HUES6 (cell line): ENCODE data around the gene C1orf210.

ENCODE experiments used
- H3K27ac ChIP-seq: 2 replicates; pipeline ENCODE4 v1.7.0; 2013; ENCODE audit warnings: low read depth, mild to moderate bottlenecking, low read length, inconsistent platforms
- H3K27me3 ChIP-seq: 2 replicates; pipeline ENCODE4 v1.6.1; 2013; ENCODE audit warnings: low read length; ENCODE audit not compliant: control insufficient read depth, insufficient read depth
- H3K36me3 ChIP-seq: 2 replicates; pipeline ENCODE4 v1.6.1; 2013; ENCODE audit warnings: low read length; ENCODE audit not compliant: control insufficient read depth, insufficient read depth
- H3K4me1 ChIP-seq: 2 replicates; pipeline ENCODE4 v1.6.1; 2013; ENCODE audit warnings: low read length; ENCODE audit not compliant: control insufficient read depth, insufficient read depth
- H3K4me3 ChIP-seq: 2 replicates; pipeline ENCODE4 v1.5.1; 2013; ENCODE audit warnings: low read depth, low read length
- H3K9ac ChIP-seq: one replicate; pipeline ENCODE4 v1.6.1; 2013; ENCODE audit warnings: mild to moderate bottlenecking, low read length
- H3K9me3 ChIP-seq: 2 replicates; pipeline ENCODE4 v1.6.1; 2013; ENCODE audit warnings: low read depth, low read length; ENCODE audit not compliant: control insufficient read depth, insufficient read depth

The C1orf210 gene

GRCh38 chr1:43255438-43256210 lies 29.8 kb downstream of the C1orf210 start:
- H3K9ac ChIP-seq: no peak overlapping the region
- H3K4me1 ChIP-seq: no peaks in the 10 kb centered on the region
- no peak overlapping the region for H3K27ac ChIP-seq
- H3K36me3 ChIP-seq: no peaks in the 10 kb centered on the region
- 0 out of 2 replicates have a peak, but pooled peaks cover 2% of the 10 kb centered on the region for H3K27me3 ChIP-seq
- no peak overlapping the region for H3K4me3 ChIP-seq
- peaks cover 41% of the 10 kb centered on the region for H3K9me3 ChIP-seq

- H3K27me3 ChIP-seq: 0 out of 2 replicates have a peak, but pooled peaks cover 2% of the 10 kb centered on the region
- H3K9me3 ChIP-seq: peaks cover 43% of the 10 kb centered on the region
- H3K9ac ChIP-seq: no peak overlapping the region
- no peaks in the 10 kb centered on the region for H3K4me1 ChIP-seq
- no peak overlapping the region for H3K27ac ChIP-seq
- no peaks in the 10 kb centered on the region for H3K36me3 ChIP-seq
- H3K4me3 ChIP-seq: no peak overlapping the region
Observed at GRCh38 chr1:43253876-43254275, 31.5 kb downstream of the C1orf210 start.

GRCh38 chr1:43253173-43253572 lies 32.2 kb downstream of the C1orf210 start:
- no peaks in the 10 kb centered on the region for H3K36me3 ChIP-seq
- H3K4me3 ChIP-seq: no peak overlapping the region
- no peak overlapping the region for H3K27ac ChIP-seq
- H3K27me3 ChIP-seq: 0 out of 2 replicates have a peak, but pooled peaks cover 2% of the 10 kb centered on the region
- H3K4me1 ChIP-seq: no peaks in the 10 kb centered on the region
- peaks cover 37% of the 10 kb centered on the region for H3K9me3 ChIP-seq
- no peak overlapping the region for H3K9ac ChIP-seq

GRCh38 chr1:43252225-43252624 lies 33.2 kb downstream of the C1orf210 start:
- Histone ChIP-seq H3K36me3 (no peaks in the 10 kb centered on the region), H3K9me3 (peaks cover 34% of the 10 kb centered on the region)

GRCh38 chr1:43251024-43251423 lies 34.4 kb downstream of the C1orf210 start:
- H3K27ac ChIP-seq: no peak overlapping the region
- peaks cover 41% of the 10 kb centered on the region for H3K9me3 ChIP-seq
- H3K36me3 ChIP-seq: no peaks in the 10 kb centered on the region
- no peaks in the 10 kb centered on the region for H3K27me3 ChIP-seq
- no peaks in the 10 kb centered on the region for H3K4me1 ChIP-seq
- no peak overlapping the region for H3K4me3 ChIP-seq
- H3K9ac ChIP-seq: no peak overlapping the region

More at GRCh38 chr1:43252225-43252624, 33.2 kb downstream of the C1orf210 start:
- no peak overlapping the region for H3K4me3 ChIP-seq
- no peak overlapping the region for H3K9ac ChIP-seq
- H3K27me3 ChIP-seq: 0 out of 2 replicates have a peak, but pooled peaks cover 2% of the 10 kb centered on the region
- H3K4me1 ChIP-seq: no peaks in the 10 kb centered on the region
- no peak overlapping the region for H3K27ac ChIP-seq

GRCh38 chr1:43250351-43250761 lies 35.0 kb downstream of the C1orf210 start:
- H3K4me3 ChIP-seq: no peak overlapping the region
- no peak overlapping the region for H3K9ac ChIP-seq
- H3K9me3 ChIP-seq: peaks cover 47% of the 10 kb centered on the region
- H3K4me1 ChIP-seq: no peaks in the 10 kb centered on the region
- H3K27ac ChIP-seq: no peak overlapping the region
- no peaks in the 10 kb centered on the region for H3K36me3 ChIP-seq
- H3K27me3 ChIP-seq: no peaks in the 10 kb centered on the region

GRCh38 chr1:43247256-43247921 lies 38.0 kb downstream of the C1orf210 start:
- H3K27me3 ChIP-seq: no peaks in the 10 kb centered on the region
- no peak overlapping the region for H3K27ac ChIP-seq
- H3K36me3 ChIP-seq: no peaks in the 10 kb centered on the region
- no peaks in the 10 kb centered on the region for H3K4me1 ChIP-seq
- no peak overlapping the region for H3K4me3 ChIP-seq
- peaks cover 51% of the 10 kb centered on the region for H3K9me3 ChIP-seq
- H3K9ac ChIP-seq: no peak overlapping the region

GRCh38 chr1:43246466-43247213 lies 38.7 kb downstream of the C1orf210 start:
- Histone ChIP-seq H3K4me1 (no peaks in the 10 kb centered on the region), H3K9ac (no peak overlapping the region), H3K36me3 (no peaks in the 10 kb centered on the region), H3K27ac (no peak overlapping the region), H3K4me3 (no peak overlapping the region), H3K27me3 (no peaks in the 10 kb centered on the region), H3K9me3 (peaks cover 49% of the 10 kb centered on the region)

- Histone ChIP-seq H3K36me3 (no peaks in the 10 kb centered on the region), H3K9me3 (peaks cover 27% of the 10 kb centered on the region), H3K27me3 (no peaks in the 10 kb centered on the region), H3K4me3 (no peak overlapping the region), H3K9ac (no peak overlapping the region), H3K4me1 (no peaks in the 10 kb centered on the region; the same call in 1 of the 2 replicates), H3K27ac (no peak overlapping the region)
Observed at GRCh38 chr1:43243299-43243698, 42.1 kb downstream of the C1orf210 start.

- H3K4me3 ChIP-seq: no peak overlapping the region
- peaks cover 14% of the 10 kb centered on the region for H3K9me3 ChIP-seq
- H3K9ac ChIP-seq: no peak overlapping the region
- H3K4me1 ChIP-seq: no peaks in the 10 kb centered on the region; the same call in 1 of the 2 replicates
- no peaks in the 10 kb centered on the region for H3K27me3 ChIP-seq
- H3K27ac ChIP-seq: no peak overlapping the region
- H3K36me3 ChIP-seq: no peaks in the 10 kb centered on the region
Observed at GRCh38 chr1:43241413-43241836, 44.0 kb downstream of the C1orf210 start.
